Lung microvascular endothelial cell (primary cell): ENCODE measurements around the gene DIAPH2. TPM values are rescaled to one million over a fixed set of nuclear protein-coding genes. Genes with fewer than 3 reads are reported as not detected.
"Not testable (repeated sequence)": the region's sequence is repeated elsewhere in the genome, so short reads cannot be mapped to it uniquely, and the experiment has no call there.

Experiments
- DNase-seq, 2 donors: peaks; one replicate each; pipeline versions ENCODE4 v3.0.0 to v3.0.0-alpha.2; 2010; ENCODE audit warnings: low read depth in 2 of 2
- total RNA-seq: library from RNA; depleted of rRNA; stranded (reverse); fragments of >200 nt; gene quantifications from 2 replicates; pipeline ENCODE4 v1.2.1, GENCODE V29; 2014

The DIAPH2 gene
- total RNA-seq, 1 donor from 2014 or later: 13.5 TPM

- DNase-seq: no peak
Measured at GRCh38 chrX:96715481-96715880, 30.8 kb downstream of the DIAPH2 start.

- DNase-seq: no peak
Measured at GRCh38 chrX:96719161-96719875, 34.7 kb downstream of the DIAPH2 start.

GRCh38 chrX:96721354-96721753 is 36.7 kb downstream of the DIAPH2 start:
- DNase-seq: no peak

- DNase-seq: no peak
Measured at GRCh38 chrX:96722781-96723180, 38.1 kb downstream of the DIAPH2 start.

GRCh38 chrX:96729053-96729452 is 44.4 kb downstream of the DIAPH2 start:
- DNase-seq: peak in 1 of 2 donors; percentile 25

GRCh38 chrX:96729868-96730643 is 45.4 kb downstream of the DIAPH2 start:
- no peak for DNase-seq

- not testable (repeated sequence) for DNase-seq
Measured at GRCh38 chrX:96731000-96731399, 46.4 kb downstream of the DIAPH2 start.

- DNase-seq: no peak
Measured at GRCh38 chrX:96743367-96744073, 58.9 kb downstream of the DIAPH2 start.

GRCh38 chrX:96752781-96753180 is 68.1 kb downstream of the DIAPH2 start:
- DNase-seq: no peak

- no peak for DNase-seq
Measured at GRCh38 chrX:96753230-96753629, 68.6 kb downstream of the DIAPH2 start.

- DNase-seq: no peak
Measured at GRCh38 chrX:96756491-96756890, 71.8 kb downstream of the DIAPH2 start.

- no peak for DNase-seq
Measured at GRCh38 chrX:96761566-96761965, 76.9 kb downstream of the DIAPH2 start.

GRCh38 chrX:96763608-96764007 is 79.0 kb downstream of the DIAPH2 start:
- no peak for DNase-seq

GRCh38 chrX:96764864-96765263 is 80.2 kb downstream of the DIAPH2 start:
- DNase-seq: no peak

GRCh38 chrX:96770315-96770714 is 85.7 kb downstream of the DIAPH2 start:
- DNase-seq: peak; percentile 29 to 50

GRCh38 chrX:96771486-96771885 is 86.8 kb downstream of the DIAPH2 start:
- DNase-seq: peak in 1 of 2 donors; percentile 2

- no peak for DNase-seq
Measured at GRCh38 chrX:96774116-96774515, 89.5 kb downstream of the DIAPH2 start.

- DNase-seq: no peak
Measured at GRCh38 chrX:96776966-96777365, 92.3 kb downstream of the DIAPH2 start.

- DNase-seq: peak in 1 of 2 donors; percentile 2
Measured at GRCh38 chrX:96791559-96791958, 106.9 kb downstream of the DIAPH2 start.

GRCh38 chrX:96792047-96792446 is 107.4 kb downstream of the DIAPH2 start:
- DNase-seq: no peak

- DNase-seq: no peak
Measured at GRCh38 chrX:96798982-96799381, 114.3 kb downstream of the DIAPH2 start.

- DNase-seq: no peak
Measured at GRCh38 chrX:96807318-96807717, 122.7 kb downstream of the DIAPH2 start.
